ENCODE measurements around the gene ATG2B.

ATG2B gene

GRCh38 chr14:96304956-96305355 is 58.2 kb downstream of the ATG2B start:
- no peak for DNase-seq

GRCh38 chr14:96303981-96304380 is 59.2 kb downstream of the ATG2B start:
- no peak for DNase-seq

- no peak for DNase-seq
These were observed 63.7 kb downstream of the ATG2B start for GRCh38 chr14:96299441-96299840.

- no peak for DNase-seq
These were observed 65.1 kb downstream of the ATG2B start for GRCh38 chr14:96297997-96298515.

GRCh38 chr14:96297000-96297399 is 66.1 kb downstream of the ATG2B start:
- DNase-seq: peak; percentile 16

- DNase-seq: no peak
These were observed 68.9 kb downstream of the ATG2B start for GRCh38 chr14:96294246-96294645.

GRCh38 chr14:96287856-96288255 is 75.3 kb downstream of the ATG2B start:
- DNase-seq: no peak

GRCh38 chr14:96286251-96286650 is 76.9 kb downstream of the ATG2B start:
- no peak for DNase-seq

- no peak for DNase-seq
These were observed 77.5 kb downstream of the ATG2B start for GRCh38 chr14:96285667-96286066.

- no peak for DNase-seq
These were observed 78.7 kb downstream of the ATG2B start for GRCh38 chr14:96284430-96284829.

- DNase-seq: no peak
These were observed 79.1 kb downstream of the ATG2B start for GRCh38 chr14:96284008-96284407.

GRCh38 chr14:96281486-96281885 is 81.7 kb downstream of the ATG2B start:
- DNase-seq: no peak

GRCh38 chr14:96280104-96280503 is 83.0 kb downstream of the ATG2B start:
- DNase-seq: no peak

- no peak for DNase-seq
These were observed 83.6 kb downstream of the ATG2B start for GRCh38 chr14:96279564-96279963.

GRCh38 chr14:96277890-96278289 is 85.3 kb downstream of the ATG2B start:
- DNase-seq: no peak

- peak; percentile 9 for DNase-seq
These were observed 87.7 kb downstream of the ATG2B start for GRCh38 chr14:96275177-96276112.

- DNase-seq: no peak
These were observed 88.6 kb downstream of the ATG2B start for GRCh38 chr14:96274543-96274942.

GRCh38 chr14:96274122-96274521 is 89.0 kb downstream of the ATG2B start:
- DNase-seq: no peak

GRCh38 chr14:96273629-96274028 is 89.5 kb downstream of the ATG2B start:
- DNase-seq: no peak

GRCh38 chr14:96272777-96273473 is 90.2 kb downstream of the ATG2B start:
- DNase-seq: no peak

- DNase-seq: no peak
These were observed 91.7 kb downstream of the ATG2B start for GRCh38 chr14:96271421-96271762.

GRCh38 chr14:96270565-96271420 is 92.3 kb downstream of the ATG2B start:
- DNase-seq: no peak

- no peak for DNase-seq
These were observed 93.8 kb downstream of the ATG2B start for GRCh38 chr14:96269359-96269710.

Data from NCI-H446 treated with DMSO at 0.1 percent for 48 hours (cell line).